HUES6 (cell line): Measurements from ENCODE around the gene PPM1H.
A peak's percentile ranks its signal among the peaks of the same experiment; 100 is the strongest.
"Not testable (repeated sequence)": the region's sequence is repeated elsewhere in the genome, so short reads cannot be mapped to it uniquely, and the experiment has no call there.

ENCODE experiments used
- H3K27ac ChIP-seq: 2 replicates; pipeline ENCODE4 v1.7.0; 2013; ENCODE audit warnings: low read depth, mild to moderate bottlenecking, low read length, inconsistent platforms
- H3K27me3 ChIP-seq: 2 replicates; pipeline ENCODE4 v1.6.1; 2013; ENCODE audit warnings: low read length; ENCODE audit not compliant: control insufficient read depth, insufficient read depth
- H3K36me3 ChIP-seq: 2 replicates; pipeline ENCODE4 v1.6.1; 2013; ENCODE audit warnings: low read length; ENCODE audit not compliant: control insufficient read depth, insufficient read depth
- H3K4me1 ChIP-seq: 2 replicates; pipeline ENCODE4 v1.6.1; 2013; ENCODE audit warnings: low read length; ENCODE audit not compliant: control insufficient read depth, insufficient read depth
- H3K4me3 ChIP-seq: 2 replicates; pipeline ENCODE4 v1.5.1; 2013; ENCODE audit warnings: low read depth, low read length
- H3K9ac ChIP-seq: one replicate; pipeline ENCODE4 v1.6.1; 2013; ENCODE audit warnings: mild to moderate bottlenecking, low read length
- H3K9me3 ChIP-seq: 2 replicates; pipeline ENCODE4 v1.6.1; 2013; ENCODE audit warnings: low read depth, low read length; ENCODE audit not compliant: control insufficient read depth, insufficient read depth

Gene PPM1H

GRCh38 chr12:62966446-62966989 lies 31.6 kb upstream of the PPM1H start:
- H3K36me3 ChIP-seq, H3K9ac ChIP-seq, H3K4me3 ChIP-seq, H3K27me3 ChIP-seq, H3K4me1 ChIP-seq, H3K27ac ChIP-seq, H3K9me3 ChIP-seq: not testable (repeated sequence)

- H3K4me3 ChIP-seq, H3K4me1 ChIP-seq, H3K36me3 ChIP-seq, H3K9ac ChIP-seq, H3K9me3 ChIP-seq, H3K27ac ChIP-seq, H3K27me3 ChIP-seq: not testable (repeated sequence)
These were observed 30.8 kb upstream of the PPM1H start for GRCh38 chr12:62965700-62966099.

GRCh38 chr12:62965242-62965641 lies 30.3 kb upstream of the PPM1H start:
- not testable (repeated sequence) for H3K9me3 ChIP-seq, H3K27ac ChIP-seq, H3K4me1 ChIP-seq, H3K36me3 ChIP-seq, H3K9ac ChIP-seq, H3K4me3 ChIP-seq, H3K27me3 ChIP-seq

- no peak overlapping the region for H3K4me3 ChIP-seq
- peaks cover 4% of the 10 kb centered on the region for H3K4me1 ChIP-seq
- H3K9ac ChIP-seq, result no peak overlapping the region
- no peaks in the 10 kb centered on the region for H3K27me3 ChIP-seq
- no peaks in the 10 kb centered on the region for H3K9me3 ChIP-seq
- H3K36me3 ChIP-seq, result no peaks in the 10 kb centered on the region
- no peak overlapping the region for H3K27ac ChIP-seq
These were observed 28.6 kb upstream of the PPM1H start for GRCh38 chr12:62963486-62964041.

GRCh38 chr12:62960324-62960723 lies 25.4 kb upstream of the PPM1H start:
- Histone ChIP-seq H3K27me3 (no peaks in the 10 kb centered on the region), H3K4me3 (no peak overlapping the region), H3K9me3 (no peaks in the 10 kb centered on the region), H3K27ac (no peak overlapping the region), H3K36me3 (no peaks in the 10 kb centered on the region), H3K9ac (no peak overlapping the region), H3K4me1 (peaks cover 27% of the 10 kb centered on the region)

GRCh38 chr12:62959745-62960144 lies 24.8 kb upstream of the PPM1H start:
- H3K36me3 ChIP-seq, result no peaks in the 10 kb centered on the region
- H3K4me1 ChIP-seq, result peaks cover 27% of the 10 kb centered on the region
- H3K27me3 ChIP-seq, result no peaks in the 10 kb centered on the region
- H3K9me3 ChIP-seq, result no peaks in the 10 kb centered on the region
- H3K4me3 ChIP-seq, result no peak overlapping the region
- no peak overlapping the region for H3K9ac ChIP-seq
- no peak overlapping the region for H3K27ac ChIP-seq

- Histone ChIP-seq H3K27me3 (no peaks in the 10 kb centered on the region), H3K9ac (peak overlapping the region; percentile 23)
These were observed 22.4 kb upstream of the PPM1H start for GRCh38 chr12:62957233-62957953.

GRCh38 chr12:62955678-62956077 lies 20.7 kb upstream of the PPM1H start:
- Histone ChIP-seq H3K27me3 (no peaks in the 10 kb centered on the region), H3K4me3 (no peak overlapping the region), H3K4me1 (peaks cover 27% of the 10 kb centered on the region), H3K36me3 (no peaks in the 10 kb centered on the region), H3K27ac (no peak overlapping the region), H3K9me3 (no peaks in the 10 kb centered on the region), H3K9ac (no peak overlapping the region)

More at GRCh38 chr12:62957233-62957953, 22.4 kb upstream of the PPM1H start:
- no peak overlapping the region for H3K4me3 ChIP-seq
- H3K27ac ChIP-seq, result peak overlapping the region; percentile 57
- H3K36me3 ChIP-seq, result no peaks in the 10 kb centered on the region
- peaks cover 27% of the 10 kb centered on the region for H3K4me1 ChIP-seq
- no peaks in the 10 kb centered on the region for H3K9me3 ChIP-seq

- Histone ChIP-seq H3K4me1 (no peaks in the 10 kb centered on the region), H3K9ac (no peak overlapping the region), H3K27me3 (no peaks in the 10 kb centered on the region), H3K4me3 (no peak overlapping the region), H3K36me3 (no peaks in the 10 kb centered on the region), H3K9me3 (0 out of 2 replicates have a peak, but pooled peaks cover 3% of the 10 kb centered on the region), H3K27ac (no peak overlapping the region)
These were observed 15.4 kb upstream of the PPM1H start for GRCh38 chr12:62950317-62950716.

- Histone ChIP-seq H3K27ac (no peak overlapping the region), H3K9me3 (0 out of 2 replicates have a peak, but pooled peaks cover 3% of the 10 kb centered on the region), H3K9ac (no peak overlapping the region), H3K36me3 (no peaks in the 10 kb centered on the region), H3K4me3 (no peak overlapping the region), H3K4me1 (no peaks in the 10 kb centered on the region), H3K27me3 (no peaks in the 10 kb centered on the region)
These were observed 13.2 kb upstream of the PPM1H start for GRCh38 chr12:62948123-62948522.

GRCh38 chr12:62947364-62947763 lies 12.4 kb upstream of the PPM1H start:
- H3K4me3 ChIP-seq, result no peak overlapping the region
- 0 out of 2 replicates have a peak, but pooled peaks cover 4% of the 10 kb centered on the region for H3K4me1 ChIP-seq
- H3K27ac ChIP-seq, result no peak overlapping the region
- H3K9ac ChIP-seq, result no peak overlapping the region
- H3K9me3 ChIP-seq, result 0 out of 2 replicates have a peak, but pooled peaks cover 3% of the 10 kb centered on the region
- no peaks in the 10 kb centered on the region for H3K36me3 ChIP-seq
- H3K27me3 ChIP-seq, result no peaks in the 10 kb centered on the region
